ENCODE data around the gene TNFSF18. TPM values are rescaled to one million over a fixed set of nuclear protein-coding genes. Genes with fewer than 3 reads are reported as not detected.

The TNFSF18 gene
- total and polyA plus RNA-seq, 4 donors = 0.04 to 1.2 (median 0.06) TPM; not detected in 1

DNA sequence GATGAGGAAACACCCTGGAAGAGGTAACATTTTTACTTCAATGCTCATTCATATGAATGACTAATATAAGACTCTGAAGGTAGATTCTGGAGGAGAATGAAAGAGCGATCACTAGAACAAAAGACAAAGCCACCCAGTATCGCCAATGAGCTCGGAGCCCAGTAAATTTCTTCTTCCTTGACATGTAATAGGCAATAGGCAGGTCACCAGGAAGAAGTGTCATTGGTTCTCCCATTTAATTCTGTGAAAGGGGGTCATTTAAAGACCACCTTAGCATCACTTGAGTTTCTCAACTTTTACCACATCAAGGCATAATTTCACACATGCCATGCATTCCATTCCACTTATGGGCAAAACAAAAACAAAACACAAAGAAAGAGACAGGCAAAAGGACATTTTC is 7.9 kb downstream of the TNFSF18 start:
- Histone ChIP-seq H3K4me1 (ENCODE audit: control insufficient read depth in 5 of 5, insufficient read depth in 5 of 5, low read length in 5 of 5) (no peaks in the 10 kb centered on the region), H3K27me3 (ENCODE audit: control insufficient read depth in 3 of 3, insufficient read depth in 3 of 3, low read length in 2 of 3) (no peaks in the 10 kb centered on the region), H3K36me3 (ENCODE audit: control insufficient read depth in 4 of 4, insufficient read depth in 4 of 4, low read length in 4 of 4) (no peaks in the 10 kb centered on the region), H3K4me3 (no peak overlapping the region), H3K9ac (ENCODE audit: insufficient read depth in 1 of 2, low read length in 2 of 2) (no peak overlapping the region), H3K27ac (ENCODE audit: low read depth in 1 of 2, low read length in 1 of 2) (no peak overlapping the region), H3K9me3 (ENCODE audit: control insufficient read depth in 4 of 4, insufficient read depth in 3 of 4, low read length in 3 of 4) (no peaks in the 10 kb centered on the region)
- 95 to 97% methylated on average over 3 of the region's 3 CpGs for WGBS, 2 donors
- DNase-seq (no peak), ATAC-seq (ENCODE audit: insufficient read depth, low FRiP score) (no peak)
- TF ChIP-seq, protein P1, sequence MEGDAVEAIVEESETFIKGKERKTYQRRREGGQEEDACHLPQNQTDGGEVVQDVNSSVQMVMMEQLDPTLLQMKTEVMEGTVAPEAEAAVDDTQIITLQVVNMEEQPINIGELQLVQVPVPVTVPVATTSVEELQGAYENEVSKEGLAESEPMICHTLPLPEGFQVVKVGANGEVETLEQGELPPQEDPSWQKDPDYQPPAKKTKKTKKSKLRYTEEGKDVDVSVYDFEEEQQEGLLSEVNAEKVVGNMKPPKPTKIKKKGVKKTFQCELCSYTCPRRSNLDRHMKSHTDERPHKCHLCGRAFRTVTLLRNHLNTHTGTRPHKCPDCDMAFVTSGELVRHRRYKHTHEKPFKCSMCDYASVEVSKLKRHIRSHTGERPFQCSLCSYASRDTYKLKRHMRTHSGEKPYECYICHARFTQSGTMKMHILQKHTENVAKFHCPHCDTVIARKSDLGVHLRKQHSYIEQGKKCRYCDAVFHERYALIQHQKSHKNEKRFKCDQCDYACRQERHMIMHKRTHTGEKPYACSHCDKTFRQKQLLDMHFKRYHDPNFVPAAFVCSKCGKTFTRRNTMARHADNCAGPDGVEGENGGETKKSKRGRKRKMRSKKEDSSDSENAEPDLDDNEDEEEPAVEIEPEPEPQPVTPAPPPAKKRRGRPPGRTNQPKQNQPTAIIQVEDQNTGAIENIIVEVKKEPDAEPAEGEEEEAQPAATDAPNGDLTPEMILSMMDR (IDR thresholded peaks at IDR 0.05; ENCODE audit: control extremely low read depth, extremely low read depth) = no peak

DNA sequence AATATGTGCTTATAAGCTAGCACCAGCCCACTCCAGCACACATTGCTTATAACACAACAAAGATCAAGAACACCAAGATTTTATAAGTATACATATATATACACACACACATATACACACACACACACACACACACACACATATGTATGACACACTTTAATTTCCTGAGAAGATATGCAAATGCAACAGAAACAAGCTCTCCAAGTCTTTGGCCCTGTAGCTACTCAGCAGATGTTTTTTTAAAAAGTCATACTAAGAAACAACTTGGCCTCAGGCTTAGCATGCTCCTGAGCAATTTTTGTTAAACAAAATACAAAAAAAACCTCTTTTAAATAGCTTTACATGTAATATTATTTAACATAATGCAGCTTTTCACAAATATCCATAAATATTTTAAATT is 11.1 kb downstream of the TNFSF18 start:
- Histone ChIP-seq H3K9me3 (ENCODE audit: control insufficient read depth in 4 of 4, insufficient read depth in 3 of 4, low read length in 3 of 4) (no peaks in the 10 kb centered on the region), H3K27ac (ENCODE audit: low read depth in 1 of 2, low read length in 1 of 2) (no peak overlapping the region), H3K9ac (ENCODE audit: insufficient read depth in 1 of 2, low read length in 2 of 2) (no peak overlapping the region), H3K4me3 (no peak overlapping the region), H3K36me3 (ENCODE audit: control insufficient read depth in 4 of 4, insufficient read depth in 4 of 4, low read length in 4 of 4) (no peaks in the 10 kb centered on the region), H3K27me3 (ENCODE audit: control insufficient read depth in 3 of 3, insufficient read depth in 3 of 3, low read length in 2 of 3) (no peaks in the 10 kb centered on the region), H3K4me1 (ENCODE audit: control insufficient read depth in 5 of 5, insufficient read depth in 5 of 5, low read length in 5 of 5) (no peaks in the 10 kb centered on the region)
- DNase-seq (no peak), ATAC-seq (ENCODE audit: insufficient read depth, low FRiP score) (no peak)
- TF ChIP-seq, protein P1 (IDR thresholded peaks at IDR 0.05; ENCODE audit: control extremely low read depth, extremely low read depth) = no peak

DNA sequence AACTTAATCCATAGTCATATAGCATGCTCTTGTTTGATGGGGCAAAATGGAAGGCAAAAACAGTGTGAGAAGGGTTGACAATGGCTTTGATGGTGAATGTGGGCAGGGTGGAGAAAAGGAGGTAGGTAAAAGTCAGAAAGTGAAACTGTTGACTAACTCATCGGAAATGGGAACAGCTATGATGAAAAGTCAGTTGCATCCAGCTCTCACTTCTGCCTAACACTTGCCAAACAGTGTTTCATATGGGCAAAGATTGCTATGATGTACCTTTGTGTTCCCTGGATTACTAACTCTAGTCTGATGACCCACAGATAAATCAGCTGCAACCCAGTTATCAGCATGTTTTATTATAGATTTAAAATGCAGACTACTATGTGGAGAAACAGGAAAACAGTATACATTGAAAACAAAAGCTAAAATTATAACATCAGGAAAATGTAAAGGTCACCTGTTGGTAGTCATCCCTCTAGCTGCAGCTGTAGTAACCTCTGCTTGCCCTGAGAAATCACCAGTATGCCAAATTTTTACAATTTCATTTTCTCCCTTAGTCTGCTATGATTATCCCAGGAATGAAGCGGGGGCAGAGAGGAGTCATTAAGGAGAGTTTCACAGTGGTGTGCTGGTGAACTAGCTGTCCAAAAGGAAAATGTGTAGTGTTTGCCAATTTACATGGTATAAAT is 11.7 kb downstream of the TNFSF18 start:
- H3K36me3 ChIP-seq (ENCODE audit: control insufficient read depth in 4 of 4, insufficient read depth in 4 of 4, low read length in 4 of 4) = no peaks in the 10 kb centered on the region
- no peaks in the 10 kb centered on the region for H3K9me3 ChIP-seq (ENCODE audit: control insufficient read depth in 4 of 4, insufficient read depth in 3 of 4, low read length in 3 of 4)
- no peaks in the 10 kb centered on the region for H3K4me1 ChIP-seq (ENCODE audit: control insufficient read depth in 5 of 5, insufficient read depth in 5 of 5, low read length in 5 of 5)
- H3K27ac ChIP-seq (ENCODE audit: low read depth in 1 of 2, low read length in 1 of 2) = no peak overlapping the region
- DNase-seq = no peak
- 77 to 84% methylated on average over 2 of the region's 2 CpGs for WGBS, 2 donors
- no peaks in the 10 kb centered on the region for H3K27me3 ChIP-seq (ENCODE audit: control insufficient read depth in 3 of 3, insufficient read depth in 3 of 3, low read length in 2 of 3)
- no peak overlapping the region for H3K9ac ChIP-seq (ENCODE audit: insufficient read depth in 1 of 2, low read length in 2 of 2)
- ATAC-seq (ENCODE audit: insufficient read depth, low FRiP score) = no peak
- H3K4me3 ChIP-seq = no peak overlapping the region
- TF ChIP-seq, protein P1 (IDR thresholded peaks at IDR 0.05; ENCODE audit: control extremely low read depth, extremely low read depth) = no peak

DNA sequence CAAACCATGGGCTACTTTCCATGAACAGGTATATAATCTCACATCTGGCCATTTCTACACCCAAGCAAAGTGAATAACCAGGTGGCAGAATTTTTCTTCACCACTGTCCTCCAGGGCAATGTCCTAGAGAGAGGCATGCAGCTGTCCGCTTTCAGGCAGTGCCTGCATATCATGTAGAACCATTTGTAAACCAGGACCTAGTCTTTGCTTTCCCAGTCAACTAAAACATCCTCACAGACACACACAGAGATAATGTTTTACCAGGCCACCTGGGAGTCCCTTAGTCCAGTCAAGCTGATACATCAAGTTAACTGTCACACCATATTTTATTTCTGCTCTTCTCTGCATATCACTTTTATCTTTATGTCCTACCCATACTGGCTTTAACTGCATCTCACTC is 26.2 kb downstream of the TNFSF18 start:
- Histone ChIP-seq H3K4me1 (ENCODE audit: control insufficient read depth in 5 of 5, insufficient read depth in 5 of 5, low read length in 5 of 5) (no peaks in the 10 kb centered on the region), H3K9ac (ENCODE audit: insufficient read depth in 1 of 2, low read length in 2 of 2) (no peak overlapping the region), H3K27me3 (ENCODE audit: control insufficient read depth in 3 of 3, insufficient read depth in 3 of 3, low read length in 2 of 3) (no peaks in the 10 kb centered on the region), H3K4me3 (no peak overlapping the region), H3K27ac (ENCODE audit: low read depth in 1 of 2, low read length in 1 of 2) (no peak overlapping the region), H3K9me3 (ENCODE audit: control insufficient read depth in 4 of 4, insufficient read depth in 3 of 4, low read length in 3 of 4) (peaks cover 0 to 5% (median 0%) of the 10 kb centered on the region in 4 donors), H3K36me3 (ENCODE audit: control insufficient read depth in 4 of 4, insufficient read depth in 4 of 4, low read length in 4 of 4) (no peaks in the 10 kb centered on the region)
- no peak for DNase-seq
- TF ChIP-seq, protein P1 (IDR thresholded peaks at IDR 0.05; ENCODE audit: control extremely low read depth, extremely low read depth) = no peak
- 97% methylated on average over 1 of the region's 1 CpG for WGBS, 2 donors
- no peak for ATAC-seq (ENCODE audit: insufficient read depth, low FRiP score)
